K562 (cell line): ENCODE measurements around the gene ZNF41.

Experiments used
- ATF3 ChIP-seq, 2 experiments: fragments of 450-650 bp in 1 of 2; sonication (generic) in 1 of 2; formaldehyde crosslinking in 1 of 2; IDR thresholded peaks in 1 of 2; conservative IDR thresholded peaks in 1 of 2; 2 replicates each; pipeline versions ENCODE4 v1.6.1 to v1.8.1; 2016 to 2023; ENCODE audit warnings: mild to moderate bottlenecking in 2 of 2, moderate library complexity in 2 of 2, inconsistent platforms in 1 of 2, missing genetic modification reagents in 1 of 2
- ELF4 ChIP-seq: fragments of 450-650 bp; formaldehyde crosslinking; IDR thresholded peaks from 2 replicates; pipeline ENCODE4 v1.4.0; 2022; ENCODE audit warnings: missing genetic modification characterization
- JUND ChIP-seq, 2 experiments: IDR thresholded peaks; 2 replicates in 1 of 2; 3 replicates in 1 of 2; pipeline ENCODE4 v1.6.1; 2011; ENCODE audit warnings: borderline replicate concordance in 2 of 2, low read depth in 2 of 2, low read length in 2 of 2, improper control_type of control experiment in 1 of 2, missing biosample characterization in 1 of 2, missing genetic modification characterization in 1 of 2, missing genetic modification reagents in 1 of 2
- POLR2A ChIP-seq: fragments of 450-650 bp; conservative IDR thresholded peaks from 2 replicates; pipeline ENCODE4 v1.6.1; 2016
- SMARCA4 ChIP-seq: fragments of 450-650 bp; IDR thresholded peaks from 2 replicates; pipeline ENCODE4 v1.6.1; 2016
- SRF ChIP-seq, 2 experiments: fragments of 250-450, 450-650 bp in 1 of 2; sonication (Bioruptor Pico) in 1 of 2; sonication (generic) in 1 of 2; formaldehyde crosslinking; IDR thresholded peaks; 2 replicates each; pipeline versions ENCODE4 v1.5.0 to v1.5.1; 2020 to 2022; ENCODE audit warnings: mild to moderate bottlenecking in 1 of 2, missing genetic modification reagents in 1 of 2
- TCF7L2 ChIP-seq: fragments of 150-350 bp; IDR thresholded peaks from 2 replicates; pipeline ENCODE4 v1.6.1; 2016; ENCODE audit warnings: low read depth, mild to moderate bottlenecking, low read length, moderate library complexity
- ZNF124 ChIP-seq: sonication (generic); formaldehyde crosslinking; IDR thresholded peaks from 2 replicates; pipeline ENCODE4 v1.8.1; 2022; ENCODE audit warnings: missing genetic modification reagents
- ZNF175 ChIP-seq: fragments of 200-800 bp; sonication (Bioruptor generic); IDR thresholded peaks from 2 replicates; pipeline ENCODE4 v1.6.1; 2016; ENCODE audit warnings: low read depth, mild to moderate bottlenecking, missing genetic modification characterization, missing compliant biosample characterization
- TF ChIP-seq, protein P1 (sequence below), 3 experiments: IDR thresholded peaks in 2 of 3; conservative IDR thresholded peaks in 1 of 3; 2 replicates each; pipeline ENCODE4 v1.5.1; 2011 to 2012; ENCODE audit warnings: low read length in 3 of 3, mild to moderate bottlenecking in 3 of 3, control low read depth in 2 of 3, improper control_type of control experiment in 1 of 3, inconsistent platforms in 1 of 3, low read depth in 1 of 3, mixed read lengths in 1 of 3, moderate library complexity in 1 of 3; ENCODE audit not compliant: insufficient read depth in 2 of 3
- TF ChIP-seq, protein P2 (sequence below): fragments of 250-450 bp; sonication (Bioruptor Pico); IDR thresholded peaks from 2 replicates; pipeline ENCODE4 v1.4.0; 2020; ENCODE audit warnings: mild to moderate bottlenecking, moderate library complexity
- TF ChIP-seq, protein P3 (sequence below): sonication (generic); formaldehyde crosslinking; IDR thresholded peaks from 2 replicates; pipeline ENCODE4 v1.5.0; 2020; ENCODE audit warnings: missing genetic modification reagents
- TF ChIP-seq, protein P4 (sequence below): sonication (generic); formaldehyde crosslinking; IDR thresholded peaks from 2 replicates; pipeline ENCODE4 v1.8.1; 2023; ENCODE audit warnings: mild to moderate bottlenecking, missing genetic modification reagents

DNA sequence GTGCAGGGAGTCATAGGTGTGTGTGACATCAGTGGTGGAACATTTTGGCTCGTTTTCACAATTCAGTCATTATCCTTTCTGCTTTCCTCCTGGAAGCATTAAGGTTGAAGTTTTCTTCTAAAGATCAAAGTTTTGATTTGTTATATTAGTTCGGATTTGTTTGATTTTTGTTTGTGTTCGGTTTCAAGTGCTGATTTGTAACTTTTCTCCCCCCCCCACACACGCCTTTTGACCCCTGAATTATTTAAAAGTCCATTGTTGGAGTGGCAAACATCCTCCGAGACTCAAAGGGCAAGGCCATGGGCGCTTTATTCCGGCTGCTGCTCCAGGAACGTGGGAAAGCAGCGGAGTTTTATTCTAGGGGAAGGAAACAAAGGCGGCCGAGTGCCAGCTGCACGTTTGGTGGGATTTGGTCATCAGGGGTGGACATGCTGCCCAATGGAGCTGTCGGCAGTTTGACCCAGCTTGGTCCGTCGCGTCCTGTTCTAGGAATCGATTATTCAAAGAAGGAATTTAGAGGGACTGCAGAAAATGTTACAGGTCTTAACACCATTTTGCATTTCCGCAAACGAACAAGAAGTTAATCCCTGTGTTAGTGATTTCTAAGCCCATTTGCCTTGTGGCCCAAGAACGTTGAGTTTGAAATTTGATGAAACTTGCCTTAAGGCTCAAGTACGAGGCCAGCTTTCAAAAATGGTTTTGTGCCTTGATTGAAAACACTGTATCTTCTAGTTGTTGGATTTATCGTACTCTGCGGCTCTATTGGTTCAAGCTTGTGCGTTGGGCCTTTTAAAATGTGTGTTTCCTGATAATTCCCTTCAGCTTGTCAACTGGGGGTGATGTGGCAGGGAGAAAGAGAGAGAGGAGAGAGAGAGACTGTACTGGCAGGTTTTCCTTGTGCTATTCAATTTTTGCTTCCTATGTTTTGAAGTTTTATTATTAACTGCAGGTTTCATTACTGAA, 565 bp upstream of the ZNF41 start:
- no peak for TF ChIP-seq ZNF124 (CRISPR knock-in tag)
- TF ChIP-seq, protein P1, sequence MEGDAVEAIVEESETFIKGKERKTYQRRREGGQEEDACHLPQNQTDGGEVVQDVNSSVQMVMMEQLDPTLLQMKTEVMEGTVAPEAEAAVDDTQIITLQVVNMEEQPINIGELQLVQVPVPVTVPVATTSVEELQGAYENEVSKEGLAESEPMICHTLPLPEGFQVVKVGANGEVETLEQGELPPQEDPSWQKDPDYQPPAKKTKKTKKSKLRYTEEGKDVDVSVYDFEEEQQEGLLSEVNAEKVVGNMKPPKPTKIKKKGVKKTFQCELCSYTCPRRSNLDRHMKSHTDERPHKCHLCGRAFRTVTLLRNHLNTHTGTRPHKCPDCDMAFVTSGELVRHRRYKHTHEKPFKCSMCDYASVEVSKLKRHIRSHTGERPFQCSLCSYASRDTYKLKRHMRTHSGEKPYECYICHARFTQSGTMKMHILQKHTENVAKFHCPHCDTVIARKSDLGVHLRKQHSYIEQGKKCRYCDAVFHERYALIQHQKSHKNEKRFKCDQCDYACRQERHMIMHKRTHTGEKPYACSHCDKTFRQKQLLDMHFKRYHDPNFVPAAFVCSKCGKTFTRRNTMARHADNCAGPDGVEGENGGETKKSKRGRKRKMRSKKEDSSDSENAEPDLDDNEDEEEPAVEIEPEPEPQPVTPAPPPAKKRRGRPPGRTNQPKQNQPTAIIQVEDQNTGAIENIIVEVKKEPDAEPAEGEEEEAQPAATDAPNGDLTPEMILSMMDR (IDR thresholded peaks at IDR 0.05 in 2 of 3, conservative IDR thresholded peaks at IDR 0.05 in 1 of 3; ENCODE audit: insufficient read depth in 2 of 3, low read depth in 1 of 3, low read length in 3 of 3), result no peak
- no peak for TF ChIP-seq ELF4 (CRISPR knock-in tag)
- TF ChIP-seq SMARCA4, result no peak
- no peak for TF ChIP-seq ZNF175 (CRISPR knock-in tag)
- TF ChIP-seq TCF7L2, result no peak
- TF ChIP-seq, protein P2, sequence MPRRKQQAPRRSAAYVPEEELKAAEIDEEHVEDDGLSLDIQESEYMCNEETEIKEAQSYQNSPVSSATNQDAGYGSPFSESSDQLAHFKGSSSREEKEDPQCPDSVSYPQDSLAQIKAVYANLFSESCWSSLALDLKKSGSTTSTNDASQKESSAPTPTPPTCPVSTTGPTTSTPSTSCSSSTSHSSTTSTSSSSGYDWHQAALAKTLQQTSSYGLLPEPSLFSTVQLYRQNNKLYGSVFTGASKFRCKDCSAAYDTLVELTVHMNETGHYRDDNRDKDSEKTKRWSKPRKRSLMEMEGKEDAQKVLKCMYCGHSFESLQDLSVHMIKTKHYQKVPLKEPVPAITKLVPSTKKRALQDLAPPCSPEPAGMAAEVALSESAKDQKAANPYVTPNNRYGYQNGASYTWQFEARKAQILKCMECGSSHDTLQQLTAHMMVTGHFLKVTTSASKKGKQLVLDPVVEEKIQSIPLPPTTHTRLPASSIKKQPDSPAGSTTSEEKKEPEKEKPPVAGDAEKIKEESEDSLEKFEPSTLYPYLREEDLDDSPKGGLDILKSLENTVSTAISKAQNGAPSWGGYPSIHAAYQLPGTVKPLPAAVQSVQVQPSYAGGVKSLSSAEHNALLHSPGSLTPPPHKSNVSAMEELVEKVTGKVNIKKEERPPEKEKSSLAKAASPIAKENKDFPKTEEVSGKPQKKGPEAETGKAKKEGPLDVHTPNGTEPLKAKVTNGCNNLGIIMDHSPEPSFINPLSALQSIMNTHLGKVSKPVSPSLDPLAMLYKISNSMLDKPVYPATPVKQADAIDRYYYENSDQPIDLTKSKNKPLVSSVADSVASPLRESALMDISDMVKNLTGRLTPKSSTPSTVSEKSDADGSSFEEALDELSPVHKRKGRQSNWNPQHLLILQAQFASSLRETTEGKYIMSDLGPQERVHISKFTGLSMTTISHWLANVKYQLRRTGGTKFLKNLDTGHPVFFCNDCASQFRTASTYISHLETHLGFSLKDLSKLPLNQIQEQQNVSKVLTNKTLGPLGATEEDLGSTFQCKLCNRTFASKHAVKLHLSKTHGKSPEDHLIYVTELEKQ (CRISPR knock-in tag), result no peak
- TF ChIP-seq, protein P3, sequence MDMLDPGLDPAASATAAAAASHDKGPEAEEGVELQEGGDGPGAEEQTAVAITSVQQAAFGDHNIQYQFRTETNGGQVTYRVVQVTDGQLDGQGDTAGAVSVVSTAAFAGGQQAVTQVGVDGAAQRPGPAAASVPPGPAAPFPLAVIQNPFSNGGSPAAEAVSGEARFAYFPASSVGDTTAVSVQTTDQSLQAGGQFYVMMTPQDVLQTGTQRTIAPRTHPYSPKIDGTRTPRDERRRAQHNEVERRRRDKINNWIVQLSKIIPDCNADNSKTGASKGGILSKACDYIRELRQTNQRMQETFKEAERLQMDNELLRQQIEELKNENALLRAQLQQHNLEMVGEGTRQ (CRISPR knock-in tag), result no peak
- no peak for TF ChIP-seq SRF (CRISPR knock-in tag; IDR thresholded peaks at IDR 0.05)
- no peak; the same call in 1 of the 2 replicates for TF ChIP-seq POLR2A
- TF ChIP-seq JUND (IDR thresholded peaks at IDR 0.05; ENCODE audit: borderline replicate concordance, low read depth, low read length), result no peak
- no peak for TF ChIP-seq JUND (tag; IDR thresholded peaks at IDR 0.05; ENCODE audit: borderline replicate concordance, low read depth, low read length)
- TF ChIP-seq, protein P4, sequence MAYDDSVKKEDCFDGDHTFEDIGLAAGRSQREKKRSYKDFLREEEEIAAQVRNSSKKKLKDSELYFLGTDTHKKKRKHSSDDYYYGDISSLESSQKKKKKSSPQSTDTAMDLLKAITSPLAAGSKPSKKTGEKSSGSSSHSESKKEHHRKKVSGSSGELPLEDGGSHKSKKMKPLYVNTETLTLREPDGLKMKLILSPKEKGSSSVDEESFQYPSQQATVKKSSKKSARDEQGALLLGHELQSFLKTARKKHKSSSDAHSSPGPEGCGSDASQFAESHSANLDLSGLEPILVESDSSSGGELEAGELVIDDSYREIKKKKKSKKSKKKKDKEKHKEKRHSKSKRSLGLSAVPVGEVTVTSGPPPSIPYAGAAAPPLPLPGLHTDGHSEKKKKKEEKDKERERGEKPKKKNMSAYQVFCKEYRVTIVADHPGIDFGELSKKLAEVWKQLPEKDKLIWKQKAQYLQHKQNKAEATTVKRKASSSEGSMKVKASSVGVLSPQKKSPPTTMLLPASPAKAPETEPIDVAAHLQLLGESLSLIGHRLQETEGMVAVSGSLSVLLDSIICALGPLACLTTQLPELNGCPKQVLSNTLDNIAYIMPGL, result no peak
- no peak for TF ChIP-seq ATF3 (IDR thresholded peaks at IDR 0.05)
- no peak for TF ChIP-seq ATF3 (CRISPR knock-in tag; conservative IDR thresholded peaks at IDR 0.05)
